IPS-20b (cell line): ENCODE measurements around the gene HPS4.
"Not testable (repeated sequence)": the region's sequence is repeated elsewhere in the genome, so short reads cannot be mapped to it uniquely, and the experiment has no call there.

Source experiments
- H3K27ac ChIP-seq: one replicate; pipeline ENCODE4 v1.5.1; 2013; ENCODE audit warnings: low read length
- H3K27me3 ChIP-seq: 2 replicates; pipeline ENCODE4 v1.6.1; 2013; ENCODE audit warnings: mild to moderate bottlenecking, low read length, inconsistent platforms; ENCODE audit not compliant: insufficient read depth
- H3K36me3 ChIP-seq: 2 replicates; pipeline ENCODE4 v1.6.1; 2013; ENCODE audit warnings: low read depth, mild to moderate bottlenecking, inconsistent platforms, low read length, moderate library complexity; ENCODE audit not compliant: insufficient read depth
- H3K4me1 ChIP-seq: 2 replicates; pipeline ENCODE4 v1.6.1; 2013; ENCODE audit warnings: mild to moderate bottlenecking, control low read depth, inconsistent platforms, low read length, moderate library complexity; ENCODE audit not compliant: insufficient read depth
- H3K4me3 ChIP-seq: 2 replicates; pipeline ENCODE4 v1.5.1; 2013; ENCODE audit warnings: mild to moderate bottlenecking, low read length, inconsistent platforms
- H3K9ac ChIP-seq: 2 replicates; pipeline ENCODE4 v1.6.1; 2013; ENCODE audit warnings: low read depth, mild to moderate bottlenecking, inconsistent platforms, low read length, moderate library complexity
- H3K9me3 ChIP-seq: 2 replicates; pipeline ENCODE4 v1.6.1; 2013; ENCODE audit warnings: mild to moderate bottlenecking, low read depth, low read length, inconsistent platforms; ENCODE audit not compliant: insufficient read depth

Gene HPS4

DNA sequence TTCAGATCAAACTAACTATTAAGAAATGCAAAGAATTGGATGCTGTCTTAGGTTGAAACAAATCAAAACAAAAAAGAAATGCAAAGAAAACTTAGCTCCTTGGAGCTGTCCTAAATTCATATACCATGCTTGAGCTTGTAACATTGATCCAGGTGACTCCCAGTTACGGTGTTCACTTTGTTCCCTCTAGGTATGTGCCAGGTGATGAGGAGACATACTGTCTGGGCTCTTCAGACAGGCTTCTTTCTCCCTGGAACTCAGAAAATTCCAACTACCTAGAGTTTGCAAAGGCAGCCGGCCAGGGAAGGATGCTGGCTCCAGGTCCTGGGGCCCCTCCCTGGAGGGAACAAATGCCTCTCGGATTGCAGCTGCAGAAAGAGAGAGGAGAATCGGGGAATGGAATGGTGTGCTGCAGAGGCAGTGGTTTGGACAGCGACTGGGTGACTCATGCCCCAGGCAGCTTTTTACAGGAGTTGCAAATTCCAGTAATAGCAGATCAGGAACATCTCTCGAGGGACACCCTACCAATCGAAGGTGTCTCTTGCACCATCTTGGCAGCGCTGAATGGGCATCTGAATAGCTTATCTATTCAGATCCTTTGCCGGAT lies 66.8 kb downstream of the HPS4 start:
- no peak overlapping the region for H3K27ac ChIP-seq

DNA sequence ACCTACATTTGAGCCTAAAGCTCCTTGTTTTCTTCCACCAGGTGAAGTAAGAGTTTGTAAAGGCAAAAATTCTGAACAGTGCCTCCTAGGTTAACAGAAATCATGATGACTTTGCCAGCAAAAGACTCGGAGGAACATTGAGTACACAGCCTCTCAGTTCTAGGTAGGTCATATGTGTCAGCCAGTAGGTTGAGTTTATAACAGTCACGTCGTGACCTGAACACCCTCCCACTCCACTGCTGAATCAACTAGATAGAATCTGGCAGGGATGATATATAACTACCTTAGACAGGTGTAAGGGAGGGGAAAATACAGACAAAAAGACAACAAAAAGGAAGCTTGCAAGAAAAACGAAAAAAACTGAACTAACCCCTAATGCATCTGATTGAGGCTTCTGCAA lies 67.3 kb downstream of the HPS4 start:
- H3K27me3 ChIP-seq, result peaks cover 12% of the 10 kb centered on the region; the same call in 1 of the 2 replicates

More for the DNA sequence above, 66.8 kb downstream of the HPS4 start:
- Histone ChIP-seq H3K4me1 (peaks cover 18% of the 10 kb centered on the region), H3K27me3 (peaks cover 7% of the 10 kb centered on the region; the same call in 1 of the 2 replicates), H3K36me3 (no peaks in the 10 kb centered on the region), H3K9ac (no peak overlapping the region), H3K9me3 (no peaks in the 10 kb centered on the region), H3K4me3 (no peak overlapping the region)

DNA sequence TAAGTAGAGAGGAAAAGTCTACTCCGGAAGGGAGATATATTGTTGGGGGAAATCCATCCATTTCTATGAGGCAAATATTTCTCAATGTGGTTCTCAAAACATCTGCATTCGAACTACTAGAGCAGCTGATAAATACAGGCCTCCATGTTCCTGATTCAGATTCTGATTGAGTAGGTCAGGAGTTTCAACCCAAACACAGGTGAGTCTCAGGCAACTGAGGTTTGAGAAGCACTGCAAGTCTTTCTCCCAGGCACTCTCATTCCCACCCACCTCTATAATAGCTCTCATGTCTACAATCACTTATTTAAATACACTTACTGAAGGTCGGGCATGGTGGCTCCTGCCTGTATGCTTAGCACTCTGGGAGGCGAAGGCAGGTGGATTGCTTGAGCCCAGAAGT lies 69.2 kb downstream of the HPS4 start:
- H3K4me1 ChIP-seq, result peaks cover 12% of the 10 kb centered on the region; the same call in 1 of the 2 replicates
- no peak overlapping the region for H3K9ac ChIP-seq
- H3K27ac ChIP-seq, result no peak overlapping the region
- H3K4me3 ChIP-seq, result no peak overlapping the region
- no peaks in the 10 kb centered on the region for H3K9me3 ChIP-seq
- H3K36me3 ChIP-seq, result no peaks in the 10 kb centered on the region
- peaks cover 13% of the 10 kb centered on the region; the same call in 1 of the 2 replicates for H3K27me3 ChIP-seq

More for the DNA sequence above, 67.3 kb downstream of the HPS4 start:
- no peak overlapping the region for H3K27ac ChIP-seq
- no peak overlapping the region for H3K4me3 ChIP-seq
- peaks cover 18% of the 10 kb centered on the region for H3K4me1 ChIP-seq
- H3K9me3 ChIP-seq, result no peaks in the 10 kb centered on the region
- no peak overlapping the region for H3K9ac ChIP-seq
- H3K36me3 ChIP-seq, result no peaks in the 10 kb centered on the region

DNA sequence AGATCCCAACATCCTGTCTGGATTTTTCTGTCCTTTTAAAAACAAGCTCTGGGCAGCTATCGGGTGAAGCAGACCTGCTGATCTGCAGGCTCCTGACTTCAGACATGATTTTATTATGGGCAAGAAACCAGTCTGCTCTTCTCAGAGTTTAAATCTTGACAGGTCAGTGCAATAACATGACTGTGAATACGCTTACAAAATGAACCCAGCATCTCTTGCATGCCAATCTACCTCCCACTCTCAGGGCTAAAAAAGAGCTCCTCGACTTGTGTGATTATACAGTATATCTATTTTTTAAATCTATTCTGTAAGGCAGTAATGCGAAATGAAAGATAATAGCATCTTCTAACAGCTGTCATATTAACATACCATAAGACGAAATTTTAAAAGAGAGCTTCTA lies 73.2 kb downstream of the HPS4 start:
- Histone ChIP-seq H3K9me3 (no peaks in the 10 kb centered on the region), H3K36me3 (no peaks in the 10 kb centered on the region), H3K27ac (no peak overlapping the region), H3K9ac (no peak overlapping the region), H3K27me3 (peaks cover 13% of the 10 kb centered on the region; the same call in 1 of the 2 replicates), H3K4me3 (no peak overlapping the region), H3K4me1 (no peaks in the 10 kb centered on the region; the same call in 1 of the 2 replicates)

DNA sequence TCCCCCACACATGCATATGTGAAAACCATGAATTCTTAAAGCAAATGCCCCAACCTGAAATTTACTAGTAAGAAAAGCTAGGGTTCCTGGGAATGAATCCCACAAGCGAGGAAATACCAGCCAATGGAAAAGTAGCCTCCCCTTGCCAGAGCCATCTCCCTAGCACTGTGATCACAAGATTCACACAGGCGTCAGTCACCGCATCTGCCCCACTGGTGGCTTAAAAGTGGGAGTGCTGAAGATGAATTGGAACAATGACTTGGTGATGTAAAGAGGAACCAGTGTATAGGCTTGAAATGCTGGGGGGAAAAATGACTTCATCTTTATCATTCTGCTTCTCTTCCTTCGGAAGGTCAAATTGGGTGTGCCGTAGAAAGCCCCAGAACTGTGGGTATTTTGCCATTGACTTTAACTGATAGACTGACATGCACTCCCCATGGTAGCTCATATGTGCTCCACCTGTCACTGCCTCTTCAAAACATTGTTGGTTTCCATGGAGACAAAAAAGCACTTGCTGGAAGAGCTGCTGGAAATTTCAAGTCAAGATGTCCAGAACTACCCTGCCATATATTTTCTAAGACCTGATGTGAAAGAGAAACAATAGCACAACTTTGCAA lies 73.8 kb downstream of the HPS4 start:
- Histone ChIP-seq H3K4me1 (peaks cover 3% of the 10 kb centered on the region; the same call in 1 of the 2 replicates), H3K4me3 (no peak overlapping the region), H3K9me3 (no peaks in the 10 kb centered on the region), H3K27ac (no peak overlapping the region), H3K36me3 (no peaks in the 10 kb centered on the region), H3K9ac (no peak overlapping the region), H3K27me3 (peaks cover 13% of the 10 kb centered on the region; the same call in 1 of the 2 replicates)

DNA sequence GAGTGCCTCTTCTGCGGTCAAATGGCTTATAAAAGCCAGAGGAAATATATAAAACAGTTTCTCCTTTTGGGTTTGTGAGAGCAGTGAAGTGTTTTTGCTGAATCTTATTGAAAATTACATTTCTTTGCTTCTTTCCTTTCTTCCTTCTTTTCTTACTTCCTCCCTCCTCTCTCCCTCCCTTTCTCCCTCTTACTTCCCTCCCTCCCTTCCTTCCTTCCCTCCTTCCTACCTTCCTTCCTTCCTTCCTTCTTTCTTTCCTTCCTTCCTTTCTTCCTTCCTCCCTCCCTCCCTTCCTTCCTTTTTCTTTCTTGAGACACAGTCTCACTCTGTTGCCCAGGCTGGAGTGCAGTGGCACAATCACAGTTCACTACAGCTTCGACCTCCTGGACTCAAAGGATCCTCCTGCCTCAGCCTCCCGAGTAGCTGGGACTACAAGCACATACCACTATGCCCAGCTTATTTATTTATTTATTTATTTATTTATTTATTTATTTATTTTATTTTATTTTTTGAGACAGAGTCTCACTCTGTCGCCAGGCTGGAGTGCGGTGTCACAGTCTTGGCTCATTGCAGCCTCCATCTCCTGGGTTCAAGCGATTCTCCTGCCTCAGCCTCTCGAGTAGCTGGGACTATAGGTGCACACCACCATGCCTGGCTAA lies 74.9 kb downstream of the HPS4 start:
- not testable (repeated sequence) for H3K36me3 ChIP-seq, H3K9ac ChIP-seq, H3K4me1 ChIP-seq, H3K9me3 ChIP-seq, H3K27ac ChIP-seq, H3K4me3 ChIP-seq
- H3K27me3 ChIP-seq, result peaks cover 13% of the 10 kb centered on the region; the same call in 1 of the 2 replicates

DNA sequence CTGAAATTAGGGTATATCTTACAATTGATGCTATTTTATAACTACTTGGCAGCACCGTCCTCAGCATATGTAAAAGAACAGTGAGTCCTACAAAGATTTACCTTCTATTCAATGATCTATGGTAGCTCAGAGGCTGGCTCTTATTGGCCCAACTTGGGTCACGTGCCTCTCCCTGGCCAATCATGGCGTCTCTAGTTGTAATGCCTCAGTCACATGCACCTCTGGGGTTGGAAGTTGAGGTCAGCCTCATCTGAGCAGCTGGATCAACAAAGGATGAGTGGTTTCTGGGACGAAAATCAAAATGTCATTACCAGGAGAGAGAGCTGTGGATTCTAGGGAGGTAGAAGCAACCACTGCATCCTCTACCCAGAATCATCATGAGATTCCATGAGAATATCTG lies 77.5 kb downstream of the HPS4 start:
- Histone ChIP-seq H3K4me3 (no peak overlapping the region), H3K9me3 (no peaks in the 10 kb centered on the region), H3K27me3 (no peaks in the 10 kb centered on the region), H3K36me3 (no peaks in the 10 kb centered on the region), H3K4me1 (peaks cover 3% of the 10 kb centered on the region; the same call in 1 of the 2 replicates), H3K27ac (no peak overlapping the region), H3K9ac (no peak overlapping the region)

DNA sequence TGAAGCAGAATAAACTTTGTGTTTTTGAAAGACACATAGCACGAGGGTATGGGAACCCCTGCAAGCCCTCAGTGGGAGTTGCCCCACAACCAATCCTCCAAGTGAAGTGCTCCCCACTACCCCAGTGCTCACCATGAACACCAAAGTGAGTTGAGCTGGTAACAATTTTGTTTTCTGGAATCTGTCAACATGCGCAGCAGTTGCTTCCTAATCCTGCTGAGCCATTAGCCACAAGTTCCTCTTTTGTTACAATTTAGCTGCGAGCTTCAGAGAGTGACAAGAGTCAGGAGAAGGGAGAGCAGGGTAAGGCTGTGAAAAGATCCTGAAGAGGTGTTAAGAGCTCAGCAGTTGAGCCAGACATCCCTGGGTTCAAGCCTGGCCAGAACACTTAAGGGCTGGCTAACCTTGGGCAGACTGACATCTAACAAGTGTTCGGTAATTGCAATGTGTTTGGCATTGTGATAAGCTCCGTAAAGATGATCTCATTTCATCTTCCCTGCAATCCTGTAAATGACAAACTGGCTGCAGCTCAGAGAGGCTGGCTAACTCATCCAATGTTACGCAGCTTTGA lies 78.6 kb downstream of the HPS4 start:
- H3K27ac ChIP-seq, result no peak overlapping the region
- H3K27me3 ChIP-seq, result no peaks in the 10 kb centered on the region
- no peaks in the 10 kb centered on the region for H3K36me3 ChIP-seq
- H3K9ac ChIP-seq, result no peak overlapping the region
- H3K4me1 ChIP-seq, result peaks cover 3% of the 10 kb centered on the region; the same call in 1 of the 2 replicates
- no peak overlapping the region for H3K4me3 ChIP-seq
- H3K9me3 ChIP-seq, result no peaks in the 10 kb centered on the region

DNA sequence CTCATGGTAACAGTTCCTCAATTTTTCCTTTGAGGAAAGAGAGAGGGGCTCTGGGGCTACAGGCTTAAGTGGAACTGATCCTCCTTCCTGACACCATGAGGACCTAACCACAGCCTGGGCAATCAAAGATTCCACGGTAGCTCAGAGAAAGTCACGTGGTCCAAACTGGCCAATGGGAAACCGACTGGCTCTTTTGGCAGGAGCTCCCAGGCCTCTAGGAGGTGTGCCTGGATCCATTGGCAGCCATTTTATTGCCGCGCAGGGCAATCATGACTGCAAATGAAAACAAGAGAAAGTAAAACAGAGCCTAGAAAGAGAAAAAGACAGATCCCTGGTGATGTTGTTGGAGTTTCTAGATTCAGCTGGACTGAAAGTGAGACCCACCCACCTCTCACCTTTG lies 81.9 kb downstream of the HPS4 start:
- no peaks in the 10 kb centered on the region for H3K36me3 ChIP-seq
- H3K4me3 ChIP-seq, result no peak overlapping the region
- H3K9me3 ChIP-seq, result no peaks in the 10 kb centered on the region
- no peaks in the 10 kb centered on the region for H3K27me3 ChIP-seq
- H3K9ac ChIP-seq, result no peak overlapping the region
- H3K4me1 ChIP-seq, result peaks cover 3% of the 10 kb centered on the region; the same call in 1 of the 2 replicates
- H3K27ac ChIP-seq, result no peak overlapping the region
